HPDE6-E6E7 (cell line): Measurements from ENCODE around the gene MAP6.
A peak's percentile ranks its signal among the peaks of the same experiment; 100 is the strongest.

ENCODE experiments used
- DNase-seq: peaks from one replicate; pipeline ENCODE4 v3.0.0; 2011; ENCODE audit warnings: missing footprints; ENCODE audit errors: extremely low spot score

Gene MAP6

GRCh38 chr11:75570559-75571139 is 98.2 kb downstream of the MAP6 start:
- no peak for DNase-seq

GRCh38 chr11:75568616-75569219 is 100.1 kb downstream of the MAP6 start:
- no peak for DNase-seq

GRCh38 chr11:75567971-75568370 is 100.9 kb downstream of the MAP6 start:
- no peak for DNase-seq

GRCh38 chr11:75566763-75567279 is 102.0 kb downstream of the MAP6 start:
- DNase-seq, result no peak

- no peak for DNase-seq
Measured at GRCh38 chr11:75565916-75566762, 102.7 kb downstream of the MAP6 start.

GRCh38 chr11:75565221-75565814 is 103.5 kb downstream of the MAP6 start:
- peak; percentile 51 for DNase-seq

GRCh38 chr11:75563978-75564552 is 104.8 kb downstream of the MAP6 start:
- DNase-seq, result peak; percentile 72

- DNase-seq, result no peak
Measured at GRCh38 chr11:75563501-75563977, 105.3 kb downstream of the MAP6 start.

- peak; percentile 36 for DNase-seq
Measured at GRCh38 chr11:75562836-75563484, 105.9 kb downstream of the MAP6 start.

- peak; percentile 90 for DNase-seq
Measured at GRCh38 chr11:75562048-75562835, 106.6 kb downstream of the MAP6 start, which contains the start of gene SERPINH1. Gene SERPINH1, plus strand, starts transcription at chr11:75562253. Its CDS starts 4,097 bp downstream, at chr11:75566350.

- DNase-seq, result no peak
Measured at GRCh38 chr11:75561426-75562047, 107.3 kb downstream of the MAP6 start.

- DNase-seq, result no peak
Measured at GRCh38 chr11:75560644-75561043, 108.2 kb downstream of the MAP6 start.

GRCh38 chr11:75558939-75559843 is 109.6 kb downstream of the MAP6 start:
- DNase-seq, result no peak

- no peak for DNase-seq
Measured at GRCh38 chr11:75557666-75558494, 111.0 kb downstream of the MAP6 start.

- no peak for DNase-seq
Measured at GRCh38 chr11:75556275-75556674, 112.6 kb downstream of the MAP6 start.

- DNase-seq, result no peak
Measured at GRCh38 chr11:75555079-75555811, 113.6 kb downstream of the MAP6 start.
